Measurements from ENCODE around the gene PLK2.

The PLK2 gene

DNA sequence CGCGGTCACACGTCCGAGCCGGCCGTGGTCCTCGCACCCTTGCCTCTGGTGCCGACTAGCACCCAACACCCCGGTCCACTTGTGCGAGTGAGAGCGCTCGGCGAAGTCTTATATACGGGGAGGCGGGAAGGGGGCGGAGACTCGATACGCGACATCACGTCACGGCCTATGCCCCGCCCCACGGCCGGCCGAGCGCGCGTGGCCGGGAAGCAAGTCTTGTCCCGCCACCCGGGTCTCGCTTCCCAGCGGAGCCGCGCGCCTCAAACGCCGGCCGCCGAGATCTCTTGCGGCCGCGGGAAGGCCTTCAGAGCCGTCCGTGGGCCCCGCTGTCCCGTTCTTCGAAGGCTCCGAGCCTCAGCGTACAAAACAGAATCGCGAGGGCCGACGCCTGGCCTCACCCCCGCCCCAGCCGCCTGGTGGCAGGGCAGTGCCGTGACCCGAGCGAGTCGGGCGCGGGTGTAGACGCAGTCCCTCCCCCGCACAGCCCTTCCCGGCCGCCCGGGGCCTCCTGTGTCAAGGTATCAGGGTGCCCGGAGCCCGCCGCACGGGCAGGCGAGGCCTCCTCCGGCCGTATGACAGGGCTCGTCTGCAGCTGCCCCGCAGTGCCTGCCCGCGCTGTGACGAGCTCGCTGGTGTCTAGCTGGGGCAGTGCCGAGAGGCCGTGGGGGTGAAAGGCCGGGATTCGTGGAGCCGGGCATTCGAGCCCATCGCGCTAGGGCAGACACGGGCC, at the start of gene PLK2:
TSS of gene PLK2 (minus strand) at position 85 of the 730 bp plus-strand sequence. CDS start 127 bp downstream, outside the sequence.
- peak; percentile 92 for DNase-seq

DNA sequence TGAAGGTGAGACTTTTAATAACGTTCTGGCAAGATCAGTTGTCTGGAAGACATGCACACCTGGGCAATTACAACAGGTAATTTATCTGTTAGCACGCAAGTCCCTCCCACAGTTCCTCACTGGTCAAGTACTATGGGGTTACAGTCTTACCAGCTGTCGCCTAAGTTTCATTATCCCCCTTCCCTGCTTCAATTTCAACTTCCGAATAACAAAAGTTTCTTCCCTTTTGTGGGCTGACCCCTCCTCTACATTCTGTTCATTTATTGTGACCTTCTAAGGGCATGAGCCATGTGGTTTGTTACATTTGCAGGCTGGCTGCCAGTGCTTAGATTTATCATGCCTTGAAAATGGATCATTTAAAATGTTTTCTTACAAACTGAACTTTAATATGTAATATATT, 47.8 kb upstream of the PLK2 start:
- DNase-seq: no peak

- DNase-seq: no peak
These were observed 46.2 kb upstream of the PLK2 start for GRCh38 chr5:58505971-58506640.

GRCh38 chr5:58505502-58505901, 45.6 kb upstream of the PLK2 start:
- DNase-seq: no peak

DNA sequence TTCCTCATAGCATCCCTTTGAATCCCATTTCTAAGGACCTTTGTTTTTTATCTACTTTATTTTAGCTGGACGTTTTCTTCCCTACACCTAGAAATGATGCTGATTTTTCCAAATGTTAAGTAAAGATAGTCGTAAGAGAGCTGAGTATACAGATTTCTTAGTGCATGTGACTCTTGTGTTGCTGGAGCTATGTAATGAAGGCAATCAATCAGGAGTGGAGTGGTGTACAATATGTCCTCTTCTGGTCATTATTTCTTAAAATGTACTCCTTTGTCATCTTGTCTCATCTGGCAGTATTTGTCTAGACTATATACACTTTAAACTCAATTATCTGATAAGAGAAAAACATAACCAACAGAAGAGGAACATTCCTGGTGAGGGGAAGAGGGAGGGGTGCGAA, 44.9 kb upstream of the PLK2 start:
- no peak for DNase-seq

GRCh38 chr5:58503390-58504046, 43.6 kb upstream of the PLK2 start:
- DNase-seq: no peak

GRCh38 chr5:58501778-58502417, 42.0 kb upstream of the PLK2 start:
- peak; percentile 8 for DNase-seq

- no peak for DNase-seq
These were observed 40.1 kb upstream of the PLK2 start for GRCh38 chr5:58499941-58500340.

DNA sequence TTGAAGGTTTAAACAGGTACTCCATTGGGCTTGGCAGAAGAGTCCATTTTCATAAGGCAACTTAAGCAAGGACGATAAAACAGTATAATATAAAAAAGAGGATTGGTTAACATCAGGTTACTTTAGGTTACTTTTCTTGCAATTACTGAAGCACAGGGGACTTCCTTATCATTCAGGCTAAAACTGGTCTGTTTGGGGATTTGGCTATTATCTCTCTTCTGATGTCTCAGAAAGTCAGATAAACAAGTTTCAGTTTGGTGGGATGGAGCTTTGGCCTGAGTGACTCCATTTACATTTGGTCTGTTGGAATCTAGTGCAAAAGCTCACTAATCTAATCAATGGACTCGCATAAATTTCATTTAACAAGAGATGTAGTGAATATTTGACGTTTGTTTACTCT, 39.3 kb upstream of the PLK2 start:
- no peak for DNase-seq

DNA sequence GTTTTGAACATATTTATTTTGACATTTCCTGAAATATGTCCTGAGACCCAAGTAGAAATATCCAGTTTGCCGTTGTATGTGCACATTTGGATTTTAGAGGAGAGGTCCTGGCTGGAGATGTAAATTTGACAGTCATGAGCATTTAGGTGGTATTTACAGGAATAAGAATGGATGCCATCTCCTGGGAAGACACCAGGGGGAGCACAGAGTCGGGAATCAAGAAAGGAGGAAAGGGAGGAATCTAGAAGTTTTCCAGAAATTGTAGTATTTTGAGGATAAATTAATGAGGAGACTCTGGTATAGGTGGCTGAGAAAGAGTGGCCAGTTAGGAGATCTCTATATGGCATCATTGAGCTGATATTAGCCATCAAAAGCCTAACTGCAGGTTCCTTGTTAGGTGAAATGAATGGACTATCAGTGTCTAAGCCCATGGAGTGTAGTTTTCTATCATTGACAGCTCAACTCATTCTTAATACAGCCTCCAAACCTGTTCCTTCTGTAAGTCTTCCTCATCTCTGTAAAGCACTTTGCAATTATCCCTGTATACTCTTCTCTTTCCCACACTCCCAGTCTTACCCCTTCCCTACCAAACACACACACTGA, 38.6 kb upstream of the PLK2 start:
- DNase-seq: peak; percentile 24

GRCh38 chr5:58497921-58498320, 38.0 kb upstream of the PLK2 start:
- no peak for DNase-seq

- no peak for DNase-seq
These were observed 37.5 kb upstream of the PLK2 start for GRCh38 chr5:58497386-58497785.

DNA sequence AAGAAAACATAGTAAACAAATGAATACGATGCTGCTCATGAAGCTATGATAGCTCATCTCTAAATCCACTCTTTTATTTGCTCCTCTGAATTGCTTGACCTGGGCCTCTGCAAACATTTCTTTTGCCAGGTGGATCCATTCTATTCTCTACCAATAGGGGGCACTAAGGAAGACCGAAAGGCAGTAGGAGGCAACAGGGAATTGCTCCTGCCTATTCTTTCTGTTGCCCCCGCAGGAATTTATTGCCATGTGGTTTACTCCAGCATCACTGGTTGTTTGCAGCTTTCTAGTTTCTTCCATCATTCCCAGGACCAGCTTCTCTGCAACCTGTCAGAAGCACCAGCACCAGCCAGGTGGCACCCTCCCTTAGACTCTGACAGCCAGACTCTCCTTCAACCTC, 36.6 kb upstream of the PLK2 start:
- no peak for DNase-seq

GRCh38 chr5:58493141-58493540, 33.3 kb upstream of the PLK2 start:
- DNase-seq: no peak

GRCh38 chr5:58491216-58491892, 31.5 kb upstream of the PLK2 start, which contains the start of gene GAPT:
TSS of gene GAPT (plus strand) at chr5:58491435. CDS start at chr5:58494537, 3,102 bp downstream.
- no peak for DNase-seq

GRCh38 chr5:58490402-58491050, 30.6 kb upstream of the PLK2 start:
- no peak for DNase-seq

DNA sequence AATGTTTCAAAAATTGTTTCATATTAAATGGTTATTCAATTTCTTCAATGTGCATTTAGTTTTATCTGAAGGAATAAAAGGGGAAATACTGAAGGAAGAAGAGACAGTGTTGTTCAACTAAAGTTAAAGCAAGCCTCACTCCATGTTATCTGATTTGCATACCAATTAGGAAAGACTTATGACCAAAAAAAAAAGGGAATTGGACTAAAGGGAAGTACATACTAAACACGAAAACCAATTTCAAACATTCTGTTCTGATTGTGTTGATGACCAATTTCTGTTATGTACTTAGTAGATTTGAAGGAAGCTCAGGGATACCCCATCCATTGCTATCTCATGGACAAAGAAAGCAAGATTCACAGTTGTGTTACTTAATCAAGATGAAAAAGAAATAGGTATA, 26.4 kb upstream of the PLK2 start:
- DNase-seq: no peak

DNA sequence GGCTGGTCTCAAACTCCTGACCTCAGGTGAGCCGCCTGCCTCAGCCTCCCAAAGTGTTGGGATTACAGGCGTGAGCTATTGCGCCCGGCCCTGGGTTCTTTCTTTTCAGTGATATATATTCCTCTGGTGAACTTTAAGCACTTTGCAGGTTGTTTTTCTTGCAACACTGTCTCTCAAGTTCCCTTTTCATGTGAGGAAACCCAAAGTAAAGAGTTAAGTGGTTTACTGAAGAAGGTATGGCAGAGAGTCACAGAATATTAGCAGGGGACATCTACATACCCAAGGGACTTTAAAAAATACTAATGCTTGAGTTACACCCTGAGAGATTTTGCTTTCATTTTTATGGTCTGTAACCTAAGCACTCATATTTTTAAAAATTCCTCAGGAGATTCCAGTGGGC, 24.6 kb upstream of the PLK2 start:
- DNase-seq: no peak

GRCh38 chr5:58482536-58482935, 22.6 kb upstream of the PLK2 start:
- no peak for DNase-seq

GRCh38 chr5:58481828-58482227, 21.9 kb upstream of the PLK2 start:
- no peak for DNase-seq

- DNase-seq: no peak
These were observed 21.3 kb upstream of the PLK2 start for GRCh38 chr5:58481066-58481676.

Data from fibroblast of skin of right biceps (primary cell).